CD14-positive monocyte (primary cell): ENCODE results near the gene OSTF1. TPM values are rescaled to one million over a fixed set of nuclear protein-coding genes. Genes with fewer than 3 reads are reported as not detected.

Experiments
- DNase-seq, 3 donors: peaks; one replicate each; pipeline ENCODE4 v3.0.0-alpha.2; 2011 to 2022
- H2AFZ ChIP-seq: 2 replicates; pipeline ENCODE4 v1.6.0; 2012; ENCODE audit warnings: mild to moderate bottlenecking, low read depth, low read length, inconsistent platforms; ENCODE audit not compliant: insufficient read depth, poor library complexity, severe bottlenecking
- H3K27ac ChIP-seq, 2 donors: 1 replicate in 1 of 2; 2 replicates in 1 of 2; pipeline ENCODE4 v1.5.1; 2012 to 2013; ENCODE audit warnings: low read length in 2 of 2, control low read depth in 1 of 2, inconsistent platforms in 1 of 2, low read depth in 1 of 2, mild to moderate bottlenecking in 1 of 2
- H3K27me3 ChIP-seq, 2 donors: one replicate each; pipeline versions ENCODE4 v1.6.0 to v1.6.1; 2011 to 2013; ENCODE audit warnings: low read length in 2 of 2; ENCODE audit not compliant: control insufficient read depth in 2 of 2, insufficient read depth in 2 of 2
- H3K36me3 ChIP-seq, 2 donors: replicated peaks in 1 of 2; 1 replicate in 1 of 2; 2 replicates in 1 of 2; pipeline versions ENCODE4 v1.5.1 to v1.6.1; 2012 to 2013; ENCODE audit warnings: low read length in 2 of 2, control low read depth in 1 of 2, inconsistent platforms in 1 of 2, mild to moderate bottlenecking in 1 of 2; ENCODE audit not compliant: insufficient read depth in 2 of 2, control insufficient read depth in 1 of 2
- H3K4me1 ChIP-seq, 2 donors: 1 replicate in 1 of 2; 2 replicates in 1 of 2; pipeline versions ENCODE4 v1.5.1 to v1.6.1; 2012 to 2013; ENCODE audit warnings: low read length in 2 of 2, control low read depth in 1 of 2, inconsistent platforms in 1 of 2, mild to moderate bottlenecking in 1 of 2, moderate library complexity in 1 of 2; ENCODE audit not compliant: insufficient read depth in 2 of 2, control insufficient read depth in 1 of 2
- H3K4me2 ChIP-seq: replicated peaks from 2 replicates; pipeline ENCODE3; 2012; ENCODE audit warnings: low read length, moderate library complexity, mild to moderate bottlenecking; ENCODE audit not compliant: poor library complexity, severe bottlenecking; ENCODE audit errors: extremely low read depth
- H3K4me3 ChIP-seq, 3 experiments: fragments of 200-600 bp in 1 of 3; sonication (generic) in 1 of 3; replicated peaks in 1 of 3; 1 replicate in 2 of 3; 2 replicates in 1 of 3; pipeline ENCODE4 v1.5.1; 2011 to 2013; ENCODE audit warnings: low read length in 3 of 3, mild to moderate bottlenecking in 3 of 3, control low read depth in 2 of 3, low read depth in 2 of 3, inconsistent platforms in 1 of 3, moderate library complexity in 1 of 3
- H3K79me2 ChIP-seq: 2 replicates; pipeline ENCODE4 v1.6.0; 2012; ENCODE audit warnings: mild to moderate bottlenecking, control low read depth, inconsistent platforms, low read length, moderate library complexity; ENCODE audit not compliant: insufficient read depth
- H3K9ac ChIP-seq: 2 replicates; pipeline ENCODE4 v1.6.0; 2017; ENCODE audit warnings: low read length, mild to moderate bottlenecking; ENCODE audit not compliant: insufficient read depth, poor library complexity, severe bottlenecking
- H3K9me3 ChIP-seq, 2 donors: replicated peaks in 1 of 2; 1 replicate in 1 of 2; 2 replicates in 1 of 2; pipeline versions ENCODE4 v1.5.1 to v1.6.1; 2012 to 2013; ENCODE audit warnings: low read length in 2 of 2, control low read depth in 1 of 2; ENCODE audit not compliant: control insufficient read depth in 1 of 2, insufficient read depth in 1 of 2
- H4K20me1 ChIP-seq: 2 replicates; pipeline ENCODE4 v1.6.0; 2012; ENCODE audit warnings: mild to moderate bottlenecking, low read length, control low read depth, moderate library complexity; ENCODE audit not compliant: insufficient read depth
- H3K27ac Mint-ChIP-seq, 7 donors: one replicate each; pipeline ENCODE4 v1.8.0; 2020; ENCODE audit warnings: mild to moderate bottlenecking in 7 of 7, mixed read lengths in 7 of 7, moderate library complexity in 6 of 7, inconsistent platforms in 2 of 7
- H3K27me3 Mint-ChIP-seq, 3 donors: one replicate each; pipeline ENCODE4 v1.8.0; 2021 to 2022; ENCODE audit warnings: low read depth in 3 of 3, mild to moderate bottlenecking in 3 of 3, mixed read lengths in 3 of 3, moderate library complexity in 3 of 3, inconsistent platforms in 1 of 3
- H3K36me3 Mint-ChIP-seq, 2 donors: one replicate each; pipeline ENCODE4 v1.8.0; 2020; ENCODE audit warnings: mixed read lengths in 2 of 2, inconsistent platforms in 1 of 2, mild to moderate bottlenecking in 1 of 2
- H3K4me1 Mint-ChIP-seq: one replicate; pipeline ENCODE4 v1.8.0; 2020; ENCODE audit warnings: mild to moderate bottlenecking, mixed read lengths
- H3K4me3 Mint-ChIP-seq, 2 donors: one replicate each; pipeline ENCODE4 v1.8.0; 2020; ENCODE audit warnings: mild to moderate bottlenecking in 2 of 2, mixed read lengths in 2 of 2, moderate library complexity in 1 of 2
- H3K9me3 Mint-ChIP-seq, 7 donors: one replicate each; pipeline ENCODE4 v1.8.0; 2020 to 2022; ENCODE audit warnings: mixed read lengths in 7 of 7, mild to moderate bottlenecking in 6 of 7, moderate library complexity in 6 of 7, inconsistent platforms in 2 of 7
- CTCF ChIP-seq: fragments of 200-600 bp; IDR thresholded peaks from one replicate; pipeline ENCODE4 v1.8.0; 2022; ENCODE audit warnings: antibody characterized with exemption, mild to moderate bottlenecking
- WGBS: methylation state at CpG from one replicate; pipeline ENCODE4 v1.1.5; 2013; ENCODE audit warnings: missing lambda C conversion rate; ENCODE audit not compliant: insufficient coverage; 5-methylcytosine and 5-hydroxymethylcytosine counted together
- intact Hi-C, 2 donors: fragments of 100-400 bp; cut with micrococcal nuclease; formaldehyde crosslinking; loops; one replicate each; pipeline versions ENCODE4 v1.15.0 to v1.15.1; 2023
- polyA plus RNA-seq, 3 donors: library from polyadenylated mRNA; depleted of rRNA in 1 of 3; unstranded in 2 of 3; stranded (reverse) in 1 of 3; fragments of 300-500 nt in 2 of 3; fragments of >200 nt in 1 of 3; fragmentation: Illumina TruSeq in 2 of 3; gene quantifications; 1 replicate in 2 of 3; 2 replicates in 1 of 3; pipeline ENCODE4 v1.2.3, GENCODE V29; 2012 to 2021

The OSTF1 gene
- polyA plus RNA-seq, 3 donors: 59.8 to 296 (median 240) TPM

GRCh38 chr9:75138260-75139040 is 50.1 kb downstream of the OSTF1 start:
- Histone ChIP-seq H3K9me3 (no peaks in the 10 kb centered on the region), H3K4me1 (peaks cover 13 to 29% of the 10 kb centered on the region in 2 donors), H3K27me3 (no peaks in the 10 kb centered on the region), H3K27ac (no peak overlapping the region), H4K20me1 (peaks cover 73% of the 10 kb centered on the region), H3K4me2 (no peak overlapping the region), H3K36me3 (peaks cover 85 to 98% of the 10 kb centered on the region in 2 donors), H3K4me3 (no peak overlapping the region), H2AFZ (no peak overlapping the region), H3K9ac (no peak overlapping the region), H3K79me2 (peaks cover 28% of the 10 kb centered on the region)
- Mint-ChIP-seq H3K27ac (no peak overlapping the region), H3K4me1 (peaks cover 24% of the 10 kb centered on the region), H3K27me3 (no peaks in the 10 kb centered on the region), H3K4me3 (no peak overlapping the region), H3K9me3 (peaks cover 0 to 4% (median 0%) of the 10 kb centered on the region in 7 donors), H3K36me3 (peaks cover 78 to 89% of the 10 kb centered on the region in 2 donors)
- intact Hi-C loops: no loop called here
- DNase-seq: no peak
- no CpG with 5 or more reads among the region's 1 CpG for WGBS
- no peak for TF ChIP-seq CTCF

GRCh38 chr9:75139201-75139600 is 50.9 kb downstream of the OSTF1 start:
- no peak for TF ChIP-seq CTCF
- Histone ChIP-seq H3K27ac (no peak overlapping the region), H2AFZ (no peak overlapping the region), H3K4me2 (no peak overlapping the region), H3K9ac (no peak overlapping the region), H3K4me1 (peaks cover 13 to 29% of the 10 kb centered on the region in 2 donors), H3K9me3 (no peaks in the 10 kb centered on the region), H3K36me3 (peaks cover 85 to 98% of the 10 kb centered on the region in 2 donors), H3K79me2 (peaks cover 34% of the 10 kb centered on the region), H3K4me3 (no peak overlapping the region), H3K27me3 (no peaks in the 10 kb centered on the region), H4K20me1 (peaks cover 76% of the 10 kb centered on the region)
- H3K4me1 Mint-ChIP-seq: peaks cover 28% of the 10 kb centered on the region
- H3K27me3 Mint-ChIP-seq: no peaks in the 10 kb centered on the region
- peak overlapping the region in 1 of 7 donors; percentile 61 for H3K27ac Mint-ChIP-seq
- WGBS: 100% methylated on average over 4 of the region's 7 CpGs
- no peak overlapping the region for H3K4me3 Mint-ChIP-seq
- DNase-seq: no peak
- peaks cover 81 to 92% of the 10 kb centered on the region in 2 donors for H3K36me3 Mint-ChIP-seq
- H3K9me3 Mint-ChIP-seq: peaks cover 0 to 12% (median 3%) of the 10 kb centered on the region in 7 donors
- intact Hi-C loops: no loop called here
